ENCODE measurements around the gene ITGB6.

DNA sequence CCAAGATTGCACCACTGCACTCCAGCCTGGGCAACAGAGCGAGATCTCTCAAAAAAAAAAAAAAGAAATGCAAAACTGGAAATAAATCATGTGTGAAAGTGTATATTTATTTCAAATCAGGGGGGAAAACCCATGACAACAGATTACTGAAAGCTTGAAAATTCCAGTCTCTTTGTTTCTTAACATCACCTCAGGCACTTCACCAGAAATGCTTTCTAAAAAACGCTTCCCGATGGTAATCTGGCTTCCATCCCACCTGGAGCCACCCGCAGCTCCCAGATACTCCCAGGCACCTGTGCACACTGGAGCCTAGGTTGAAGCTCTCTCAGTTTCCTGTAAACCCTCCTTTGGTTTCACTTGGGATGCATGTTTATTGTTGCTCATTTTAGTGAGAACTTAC is 7.2 kb upstream of the ITGB6 start:
- TF ChIP-seq POLR2A (IDR thresholded peaks at IDR 0.05; ENCODE audit: low read length) (no peak), GATA1 (IDR thresholded peaks at IDR 0.05; ENCODE audit: low read depth, low read length) (no peak)

All from erythroblast (primary cell).